Ectodermal cell (in vitro differentiated cells): ENCODE results near the gene SERPINC1. TPM values are rescaled to one million over a fixed set of nuclear protein-coding genes. Genes with fewer than 3 reads are reported as not detected.
"Not testable (repeated sequence)": the region's sequence is repeated elsewhere in the genome, so short reads cannot be mapped to it uniquely, and the experiment has no call there.

Experiments
- H3K27ac ChIP-seq: 2 replicates; pipeline ENCODE4 v1.7.0; 2013; ENCODE audit warnings: mild to moderate bottlenecking, low read depth, low read length; ENCODE audit not compliant: insufficient read depth, poor library complexity, severe bottlenecking
- H3K27me3 ChIP-seq: 2 replicates; pipeline ENCODE4 v1.7.0; 2013; ENCODE audit warnings: mild to moderate bottlenecking, low read length; ENCODE audit not compliant: insufficient read depth, control insufficient read depth, poor library complexity, severe bottlenecking
- H3K36me3 ChIP-seq: one replicate; pipeline ENCODE4 v1.7.0; 2013; ENCODE audit warnings: low read length; ENCODE audit not compliant: control insufficient read depth, insufficient read depth
- H3K4me1 ChIP-seq: one replicate; pipeline ENCODE4 v1.7.0; 2013; ENCODE audit warnings: low read length; ENCODE audit not compliant: control insufficient read depth, insufficient read depth
- H3K4me3 ChIP-seq: 2 replicates; pipeline ENCODE4 v1.7.0; 2013; ENCODE audit warnings: low read depth, low read length, control low read depth; ENCODE audit not compliant: insufficient read depth
- H3K9me3 ChIP-seq: 2 replicates; pipeline ENCODE4 v1.7.0; 2013; ENCODE audit warnings: mild to moderate bottlenecking, low read length, moderate library complexity; ENCODE audit not compliant: control insufficient read depth
- WGBS, 2 experiments: methylation state at CpG; one replicate each; pipeline ENCODE4 v1.1.7; 2013; ENCODE audit warnings: missing lambda C conversion rate in 2 of 2; 5-methylcytosine and 5-hydroxymethylcytosine counted together
- polyA plus RNA-seq, 4 experiments: library from polyadenylated mRNA; stranded (reverse); fragments of 50-300 nt; gene quantifications; one replicate each; pipeline ENCODE4 v1.2.3, GENCODE V29; 2013

SERPINC1 gene
- not detected for polyA plus RNA-seq (2013, experiment 1 of 4)
- not detected for polyA plus RNA-seq (2013, experiment 2 of 4)
- not detected for polyA plus RNA-seq (2013, experiment 3 of 4)
- polyA plus RNA-seq (2013, experiment 4 of 4): not detected

DNA sequence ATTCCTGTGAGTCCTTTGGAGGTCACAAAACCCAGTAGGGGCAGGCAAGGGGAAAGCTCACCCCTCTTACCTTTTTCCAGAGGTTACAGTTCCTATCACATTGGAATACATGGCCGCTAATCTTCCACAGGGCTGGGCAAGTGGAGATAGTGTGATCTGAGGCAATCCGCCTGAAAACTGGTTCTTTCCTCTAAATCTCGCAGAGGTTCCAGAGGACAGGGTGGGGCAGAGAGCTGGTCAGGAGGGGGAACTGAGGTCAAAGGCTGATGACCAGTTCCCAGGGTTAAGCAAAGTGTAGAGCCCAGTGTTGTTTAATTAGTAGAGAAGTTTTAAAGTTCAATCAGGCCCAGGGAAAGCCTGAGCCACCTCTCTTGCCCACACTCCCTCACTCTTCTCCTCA is at the start of gene SERPINC1:
SERPINC1 (minus strand) TSS at position 179 of the 400 bp plus-strand sequence; CDS start at position 111, 68 bp downstream.
- H3K4me1 ChIP-seq: no peaks in the 10 kb centered on the region
- no peaks in the 10 kb centered on the region for H3K9me3 ChIP-seq
- H3K27me3 ChIP-seq: no peaks in the 10 kb centered on the region
- 95 to 96% methylated on average over 3 of the region's 3 CpGs for WGBS, 2 experiments
- no peak within 1 kb of the TSS for H3K4me3 ChIP-seq
- no peaks in the 10 kb centered on the region for H3K36me3 ChIP-seq
- H3K27ac ChIP-seq: no peak within 1 kb of the TSS

DNA sequence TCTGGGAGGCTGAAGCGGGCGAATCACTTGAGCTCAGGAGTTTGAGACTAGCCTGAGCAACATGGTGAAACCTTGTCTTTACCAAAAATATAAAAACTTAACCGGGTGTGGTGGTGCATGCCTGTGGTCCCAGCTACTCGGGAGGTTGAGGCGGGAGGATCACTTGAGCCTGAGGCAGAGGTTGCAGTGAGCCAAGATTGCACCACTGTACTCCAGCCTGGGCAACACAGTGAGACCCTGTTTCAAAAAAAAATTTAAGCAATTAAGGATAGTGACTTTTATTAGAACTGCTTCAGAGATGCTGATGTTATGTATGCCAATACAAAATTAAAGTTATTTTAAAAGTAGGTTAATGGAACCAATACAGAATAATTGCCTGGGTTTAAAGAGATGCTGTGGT is 48.8 kb upstream of the SERPINC1 start:
- H3K4me3 ChIP-seq, H3K9me3 ChIP-seq, H3K27me3 ChIP-seq, H3K4me1 ChIP-seq, H3K27ac ChIP-seq: not testable (repeated sequence)
- H3K36me3 ChIP-seq: peaks cover 41% of the 10 kb centered on the region
- WGBS, 2 experiments: 90 to 95% methylated on average over 5 of the region's 5 CpGs

DNA sequence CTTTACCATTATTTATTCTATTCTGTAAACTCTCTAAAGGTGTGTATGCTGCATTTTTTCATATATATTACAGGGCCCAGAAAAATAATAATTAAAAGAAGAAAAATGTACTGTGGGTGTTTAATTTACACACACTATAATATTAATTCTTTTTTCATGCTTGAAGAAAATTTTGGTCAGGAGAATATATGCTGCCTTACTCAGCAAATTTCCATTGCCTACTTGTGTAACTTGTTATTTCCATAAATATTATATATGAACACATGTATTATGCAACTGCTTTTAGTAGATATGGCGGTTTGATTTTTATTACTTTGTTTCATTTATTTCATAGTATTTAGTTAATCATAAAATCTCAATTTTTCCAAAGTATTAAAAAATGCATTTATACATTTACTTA is 46.4 kb upstream of the SERPINC1 start:
- Histone ChIP-seq H3K27ac (no peak overlapping the region), H3K9me3 (no peaks in the 10 kb centered on the region), H3K36me3 (peaks cover 38% of the 10 kb centered on the region), H3K27me3 (no peaks in the 10 kb centered on the region), H3K4me3 (no peak overlapping the region), H3K4me1 (no peaks in the 10 kb centered on the region)
- no CpG with 5 or more reads among the region's 1 CpG for WGBS, 2 experiments

DNA sequence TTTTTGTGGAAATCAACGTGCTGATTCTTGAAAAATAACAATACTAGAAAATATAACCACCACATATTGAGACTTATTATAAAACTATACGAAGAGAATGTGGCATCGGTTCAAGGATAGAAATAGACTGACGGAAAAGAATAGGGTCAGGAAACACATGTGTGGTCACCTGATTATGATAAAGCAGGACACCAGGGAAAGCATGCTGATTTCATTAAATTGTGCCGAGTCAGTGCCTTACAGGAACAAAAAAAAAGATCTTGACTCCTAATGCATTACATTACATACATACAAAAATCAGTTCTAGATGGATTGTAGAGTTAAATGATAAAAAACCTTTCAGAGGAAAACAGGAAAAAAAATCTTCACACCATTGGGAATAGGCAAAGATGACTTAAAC is 43.5 kb upstream of the SERPINC1 start:
- no peak overlapping the region for H3K4me3 ChIP-seq
- H3K27me3 ChIP-seq: no peaks in the 10 kb centered on the region
- 97 to 98% methylated on average over 5 of the region's 5 CpGs for WGBS, 2 experiments
- H3K36me3 ChIP-seq: peaks cover 37% of the 10 kb centered on the region
- H3K9me3 ChIP-seq: no peaks in the 10 kb centered on the region
- no peaks in the 10 kb centered on the region for H3K4me1 ChIP-seq
- H3K27ac ChIP-seq: no peak overlapping the region

DNA sequence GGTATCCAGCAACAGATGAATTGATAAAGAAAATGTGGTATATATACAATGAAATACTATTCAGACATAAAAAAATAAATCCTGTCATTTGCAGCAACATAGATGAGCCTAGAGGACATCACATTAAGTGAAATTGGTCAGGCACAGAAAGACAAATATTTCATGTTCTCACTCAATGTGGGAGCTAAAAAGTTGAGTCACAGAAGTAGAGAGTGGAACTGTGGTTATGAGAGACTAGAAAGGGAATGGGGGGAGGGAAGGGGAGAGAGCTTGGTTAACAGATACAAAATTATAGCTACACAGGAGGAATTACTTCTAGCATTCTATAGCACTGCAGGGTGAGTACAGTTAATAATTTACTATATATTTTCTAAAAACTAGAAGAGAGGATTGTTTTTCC is 37.1 kb upstream of the SERPINC1 start:
- Histone ChIP-seq H3K4me3 (no peak overlapping the region), H3K27me3 (no peaks in the 10 kb centered on the region), H3K27ac (no peak overlapping the region), H3K36me3 (peaks cover 33% of the 10 kb centered on the region), H3K9me3 (no peaks in the 10 kb centered on the region), H3K4me1 (no peaks in the 10 kb centered on the region)

DNA sequence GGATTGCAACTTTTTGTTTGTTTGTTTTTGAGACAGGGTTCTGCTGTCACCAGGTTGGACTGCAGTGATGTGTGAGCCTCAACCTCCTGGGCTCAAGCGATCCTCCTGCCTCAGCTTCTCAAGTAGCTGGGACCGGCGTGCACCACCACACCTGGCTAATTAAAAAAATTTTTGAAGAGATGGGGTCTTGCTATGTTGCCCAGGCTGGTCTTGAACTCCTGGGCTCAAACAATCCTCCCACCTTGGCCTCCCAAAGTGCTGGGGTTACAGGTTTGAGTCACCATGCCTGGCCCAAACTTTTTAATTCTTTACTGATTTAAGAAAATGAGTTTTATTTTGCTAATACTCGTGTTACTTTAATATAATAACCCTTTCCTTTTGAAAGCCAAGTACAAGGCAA is 31.5 kb upstream of the SERPINC1 start:
- Histone ChIP-seq H3K27me3 (no peaks in the 10 kb centered on the region), H3K4me1 (no peaks in the 10 kb centered on the region), H3K4me3 (no peak overlapping the region), H3K27ac (no peak overlapping the region), H3K9me3 (no peaks in the 10 kb centered on the region), H3K36me3 (peaks cover 41% of the 10 kb centered on the region)
- WGBS, 2 experiments: 93 to 95% methylated on average over 4 of the region's 4 CpGs

DNA sequence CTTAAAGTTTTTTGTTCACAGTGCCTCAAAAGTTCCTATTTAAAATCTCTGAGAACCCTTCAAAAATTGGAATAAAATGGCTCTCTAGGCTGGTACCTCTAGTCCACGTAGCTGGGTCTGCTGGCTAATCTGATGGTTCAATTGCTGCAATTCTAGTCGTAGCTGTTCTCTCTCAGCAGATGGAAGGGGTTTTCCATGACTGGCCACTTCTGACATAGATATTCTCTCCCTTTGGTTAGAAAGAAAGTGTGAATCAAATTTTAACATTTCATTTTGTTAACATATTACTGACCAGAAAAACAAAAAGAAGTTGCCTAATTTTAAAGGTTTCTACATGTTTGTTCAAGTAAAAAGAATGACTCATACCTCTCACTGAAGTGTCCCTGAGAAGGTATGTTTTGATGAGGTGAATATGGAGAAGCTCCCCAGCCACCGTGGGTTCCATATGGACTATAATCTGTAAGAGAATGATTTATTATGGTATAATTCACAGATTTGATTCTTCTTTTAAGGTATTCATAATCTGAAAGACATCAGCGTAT is 29.3 kb upstream of the SERPINC1 start:
- H3K4me3 ChIP-seq: no peak overlapping the region
- 94 to 98% methylated on average over 2 to 4 of the region's 4 CpGs for WGBS, 2 experiments
- H3K9me3 ChIP-seq: no peaks in the 10 kb centered on the region
- H3K27ac ChIP-seq: no peak overlapping the region
- H3K36me3 ChIP-seq: peaks cover 58% of the 10 kb centered on the region
- H3K4me1 ChIP-seq: no peaks in the 10 kb centered on the region
- no peaks in the 10 kb centered on the region for H3K27me3 ChIP-seq

DNA sequence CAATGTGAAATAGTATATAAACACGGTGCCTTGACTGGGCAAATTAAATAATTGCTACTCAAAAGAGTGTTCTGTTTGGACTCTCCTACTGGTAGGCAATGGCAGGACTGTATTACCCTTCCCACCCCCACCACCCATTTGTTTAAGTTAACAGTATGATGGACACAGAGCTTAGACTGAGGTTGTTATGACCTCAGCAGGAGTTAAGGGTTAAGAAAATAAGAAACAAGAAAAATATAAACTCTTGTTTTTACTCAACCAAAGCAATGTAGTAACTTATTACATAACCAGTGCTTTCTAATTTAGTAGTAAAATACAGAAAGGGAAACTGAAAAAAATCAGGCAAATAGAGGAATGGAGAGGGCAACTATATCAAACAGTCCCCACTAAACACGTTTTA is 19.9 kb upstream of the SERPINC1 start:
- H3K27me3 ChIP-seq: no peaks in the 10 kb centered on the region
- H3K9me3 ChIP-seq: no peaks in the 10 kb centered on the region
- H3K4me3 ChIP-seq: no peak overlapping the region
- H3K4me1 ChIP-seq: peaks cover 2% of the 10 kb centered on the region
- no peak overlapping the region for H3K27ac ChIP-seq
- WGBS, 2 experiments: 89 to 93% methylated on average over 1 to 2 of the region's 2 CpGs
- H3K36me3 ChIP-seq: peaks cover 18% of the 10 kb centered on the region

DNA sequence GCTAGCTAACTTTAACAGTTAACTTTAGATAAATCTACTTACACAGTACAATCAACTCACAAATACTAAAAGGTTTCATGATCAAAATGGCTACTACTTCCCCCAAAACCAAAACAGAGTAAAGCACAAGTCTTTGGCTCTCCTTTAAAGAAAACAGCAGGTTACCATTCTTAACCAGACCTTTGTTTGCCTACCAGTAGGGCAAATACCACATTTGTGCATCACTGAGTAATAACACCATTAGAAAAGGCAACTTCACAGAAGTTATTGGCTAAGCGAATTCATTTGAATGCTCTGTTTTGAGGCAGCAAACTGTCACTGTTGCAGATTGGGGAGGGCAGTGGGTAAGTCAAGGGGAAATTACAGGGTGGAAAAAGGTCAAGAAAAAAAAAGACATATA is 17.3 kb upstream of the SERPINC1 start:
- Histone ChIP-seq H3K4me3 (no peak overlapping the region), H3K27ac (no peak overlapping the region), H3K4me1 (peaks cover 2% of the 10 kb centered on the region), H3K27me3 (no peaks in the 10 kb centered on the region), H3K9me3 (no peaks in the 10 kb centered on the region), H3K36me3 (peaks cover 5% of the 10 kb centered on the region)
- WGBS, 2 experiments: 56 to 64% methylated on average over 1 of the region's 1 CpG

DNA sequence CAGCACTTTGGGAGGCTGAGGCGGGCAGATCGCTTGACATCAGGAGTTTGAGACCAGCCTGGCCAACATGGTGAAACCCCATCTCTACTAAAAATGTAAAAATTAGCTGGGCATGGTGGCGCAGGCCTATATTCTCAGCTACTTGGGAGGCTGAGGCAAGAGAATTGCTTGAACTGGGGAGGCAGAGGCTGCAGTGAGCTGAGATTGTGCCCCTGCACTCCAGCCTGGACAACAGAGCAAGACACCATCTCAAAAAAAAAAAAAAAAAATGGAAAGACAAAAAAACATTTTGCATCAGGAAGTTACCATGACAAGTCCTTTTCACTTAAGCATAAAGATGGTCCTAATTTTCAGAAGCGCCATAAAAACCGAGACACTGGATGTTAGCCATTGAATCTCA is 13.4 kb upstream of the SERPINC1 start:
- 94 to 98% methylated on average over 5 of the region's 5 CpGs for WGBS, 2 experiments
- not testable (repeated sequence) for H3K27me3 ChIP-seq, H3K27ac ChIP-seq, H3K4me3 ChIP-seq, H3K36me3 ChIP-seq, H3K4me1 ChIP-seq, H3K9me3 ChIP-seq
